IMR-90 (cell line): ENCODE data around the gene ACY1.

ENCODE experiments used
- TF ChIP-seq, protein P1 (sequence below): conservative IDR thresholded peaks from 2 replicates; pipeline ENCODE4 v1.5.1; 2012; ENCODE audit warnings: mild to moderate bottlenecking, low read depth, low read length, improper control_type of control experiment
- TF ChIP-seq, protein P2 (sequence below): fragments of 150-350 bp; IDR thresholded peaks from 2 replicates; pipeline ENCODE4 v1.6.1; 2016; ENCODE audit warnings: low read depth, mild to moderate bottlenecking, low read length, moderate library complexity, borderline replicate concordance

- TF ChIP-seq, protein P1, sequence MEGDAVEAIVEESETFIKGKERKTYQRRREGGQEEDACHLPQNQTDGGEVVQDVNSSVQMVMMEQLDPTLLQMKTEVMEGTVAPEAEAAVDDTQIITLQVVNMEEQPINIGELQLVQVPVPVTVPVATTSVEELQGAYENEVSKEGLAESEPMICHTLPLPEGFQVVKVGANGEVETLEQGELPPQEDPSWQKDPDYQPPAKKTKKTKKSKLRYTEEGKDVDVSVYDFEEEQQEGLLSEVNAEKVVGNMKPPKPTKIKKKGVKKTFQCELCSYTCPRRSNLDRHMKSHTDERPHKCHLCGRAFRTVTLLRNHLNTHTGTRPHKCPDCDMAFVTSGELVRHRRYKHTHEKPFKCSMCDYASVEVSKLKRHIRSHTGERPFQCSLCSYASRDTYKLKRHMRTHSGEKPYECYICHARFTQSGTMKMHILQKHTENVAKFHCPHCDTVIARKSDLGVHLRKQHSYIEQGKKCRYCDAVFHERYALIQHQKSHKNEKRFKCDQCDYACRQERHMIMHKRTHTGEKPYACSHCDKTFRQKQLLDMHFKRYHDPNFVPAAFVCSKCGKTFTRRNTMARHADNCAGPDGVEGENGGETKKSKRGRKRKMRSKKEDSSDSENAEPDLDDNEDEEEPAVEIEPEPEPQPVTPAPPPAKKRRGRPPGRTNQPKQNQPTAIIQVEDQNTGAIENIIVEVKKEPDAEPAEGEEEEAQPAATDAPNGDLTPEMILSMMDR = no peak
- TF ChIP-seq, protein P2, sequence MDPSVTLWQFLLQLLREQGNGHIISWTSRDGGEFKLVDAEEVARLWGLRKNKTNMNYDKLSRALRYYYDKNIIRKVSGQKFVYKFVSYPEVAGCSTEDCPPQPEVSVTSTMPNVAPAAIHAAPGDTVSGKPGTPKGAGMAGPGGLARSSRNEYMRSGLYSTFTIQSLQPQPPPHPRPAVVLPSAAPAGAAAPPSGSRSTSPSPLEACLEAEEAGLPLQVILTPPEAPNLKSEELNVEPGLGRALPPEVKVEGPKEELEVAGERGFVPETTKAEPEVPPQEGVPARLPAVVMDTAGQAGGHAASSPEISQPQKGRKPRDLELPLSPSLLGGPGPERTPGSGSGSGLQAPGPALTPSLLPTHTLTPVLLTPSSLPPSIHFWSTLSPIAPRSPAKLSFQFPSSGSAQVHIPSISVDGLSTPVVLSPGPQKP = no peak
These were observed 16.5 kb downstream of the ACY1 start for GRCh38 chr3:51999846-52000245.
